ENCODE results near the gene BTC. TPM values are rescaled to one million over a fixed set of nuclear protein-coding genes. Genes with fewer than 3 reads are reported as not detected.

The BTC gene
- total RNA-seq, 4 donors from 2014 or later: 0.57 to 2.4 (median 1.4) TPM

DNA sequence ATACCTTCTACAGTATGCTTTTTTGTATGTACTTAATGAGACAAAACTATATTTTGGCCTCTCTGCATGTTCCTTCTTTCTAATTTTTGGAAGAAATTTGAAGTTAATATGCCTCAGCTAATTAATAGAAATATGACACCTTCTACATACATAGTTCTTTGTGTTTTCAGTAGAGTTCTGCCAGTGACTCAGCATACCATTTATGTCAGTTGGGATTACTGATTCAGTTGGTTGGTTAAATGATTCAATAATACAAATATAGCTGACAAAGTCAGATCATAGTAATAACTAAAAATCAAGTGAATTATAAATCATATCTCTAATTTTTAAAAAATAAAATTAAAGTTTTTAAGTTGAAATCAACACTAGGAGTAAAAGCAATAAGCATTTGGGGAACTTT, 16.8 kb downstream of the BTC start:
- TF ChIP-seq, protein P1, sequence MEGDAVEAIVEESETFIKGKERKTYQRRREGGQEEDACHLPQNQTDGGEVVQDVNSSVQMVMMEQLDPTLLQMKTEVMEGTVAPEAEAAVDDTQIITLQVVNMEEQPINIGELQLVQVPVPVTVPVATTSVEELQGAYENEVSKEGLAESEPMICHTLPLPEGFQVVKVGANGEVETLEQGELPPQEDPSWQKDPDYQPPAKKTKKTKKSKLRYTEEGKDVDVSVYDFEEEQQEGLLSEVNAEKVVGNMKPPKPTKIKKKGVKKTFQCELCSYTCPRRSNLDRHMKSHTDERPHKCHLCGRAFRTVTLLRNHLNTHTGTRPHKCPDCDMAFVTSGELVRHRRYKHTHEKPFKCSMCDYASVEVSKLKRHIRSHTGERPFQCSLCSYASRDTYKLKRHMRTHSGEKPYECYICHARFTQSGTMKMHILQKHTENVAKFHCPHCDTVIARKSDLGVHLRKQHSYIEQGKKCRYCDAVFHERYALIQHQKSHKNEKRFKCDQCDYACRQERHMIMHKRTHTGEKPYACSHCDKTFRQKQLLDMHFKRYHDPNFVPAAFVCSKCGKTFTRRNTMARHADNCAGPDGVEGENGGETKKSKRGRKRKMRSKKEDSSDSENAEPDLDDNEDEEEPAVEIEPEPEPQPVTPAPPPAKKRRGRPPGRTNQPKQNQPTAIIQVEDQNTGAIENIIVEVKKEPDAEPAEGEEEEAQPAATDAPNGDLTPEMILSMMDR (IDR thresholded peaks at IDR 0.05; ENCODE audit: low read depth): no peak

DNA sequence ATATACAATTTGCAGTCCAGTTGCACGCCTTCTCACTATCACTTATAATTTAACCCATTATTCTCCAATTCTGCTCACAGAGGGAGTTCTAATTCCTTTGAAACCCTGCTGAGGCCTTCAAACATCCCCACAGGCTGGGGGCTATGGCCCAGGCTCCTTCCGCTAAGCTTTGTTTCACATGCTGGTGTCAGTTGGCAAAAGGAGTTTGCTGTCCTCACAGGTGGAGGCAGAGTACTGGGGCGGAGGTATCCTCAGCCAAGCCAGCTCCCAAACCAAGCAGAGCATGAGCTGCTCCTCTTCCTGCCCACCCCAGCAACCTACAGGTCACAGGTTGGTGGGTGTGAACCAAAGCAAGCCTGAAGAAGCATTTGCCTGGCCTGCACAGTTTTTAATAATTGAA, 21.5 kb downstream of the BTC start:
- TF ChIP-seq, protein P1 (IDR thresholded peaks at IDR 0.05; ENCODE audit: low read depth): no peak

DNA sequence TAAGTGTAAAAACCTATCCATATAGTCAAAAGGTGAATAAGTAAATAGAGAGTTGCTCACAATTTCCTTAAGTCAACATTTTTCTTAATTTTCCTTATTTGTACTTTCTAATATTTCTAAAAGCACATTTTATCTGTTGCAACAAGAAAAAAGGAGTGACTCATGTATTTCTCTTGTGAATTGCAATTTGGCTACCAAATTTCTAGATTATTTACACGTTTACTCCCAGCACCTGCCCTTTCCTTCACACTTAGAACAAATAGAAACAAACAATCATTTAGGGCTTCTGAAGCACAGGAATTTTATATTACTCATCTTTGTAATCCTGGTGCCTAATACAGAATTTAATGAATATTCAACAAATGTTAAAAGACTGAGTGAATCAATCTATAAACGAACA, 22.2 kb downstream of the BTC start:
- TF ChIP-seq, protein P1 (IDR thresholded peaks at IDR 0.05; ENCODE audit: low read depth): no peak

DNA sequence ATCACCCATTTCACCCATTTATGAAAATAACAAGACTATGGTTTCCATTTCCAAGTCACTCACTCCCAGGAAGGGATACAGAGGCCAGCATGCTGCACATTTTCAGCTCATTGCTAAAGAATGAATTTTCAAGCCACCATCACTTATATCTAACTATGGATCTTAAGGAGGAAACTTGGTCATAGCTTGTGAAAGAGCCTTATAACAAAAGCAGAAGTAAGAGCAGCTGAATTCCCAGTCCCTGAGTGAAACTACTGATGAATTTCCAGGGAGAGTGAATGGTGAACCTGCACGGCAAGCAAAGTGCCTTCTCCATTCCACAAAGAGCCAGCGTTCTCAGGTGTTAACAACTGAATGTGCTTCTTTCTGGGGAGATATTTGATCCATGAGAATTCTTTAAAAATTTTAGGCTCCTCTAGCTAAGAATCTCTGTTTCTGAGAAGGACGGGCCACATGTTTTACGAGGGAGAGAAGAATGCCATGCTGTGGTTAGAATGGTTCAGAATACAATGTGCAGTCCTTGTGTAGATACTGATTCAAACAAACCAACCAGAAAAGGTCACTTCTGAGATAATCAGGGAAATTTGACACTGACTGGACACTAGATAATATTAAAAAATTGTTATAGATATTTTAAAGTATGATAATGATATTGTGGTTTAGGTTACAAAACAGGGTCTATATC, 24.0 kb downstream of the BTC start:
- TF ChIP-seq, protein P1 (IDR thresholded peaks at IDR 0.05; ENCODE audit: low read depth): no peak

DNA sequence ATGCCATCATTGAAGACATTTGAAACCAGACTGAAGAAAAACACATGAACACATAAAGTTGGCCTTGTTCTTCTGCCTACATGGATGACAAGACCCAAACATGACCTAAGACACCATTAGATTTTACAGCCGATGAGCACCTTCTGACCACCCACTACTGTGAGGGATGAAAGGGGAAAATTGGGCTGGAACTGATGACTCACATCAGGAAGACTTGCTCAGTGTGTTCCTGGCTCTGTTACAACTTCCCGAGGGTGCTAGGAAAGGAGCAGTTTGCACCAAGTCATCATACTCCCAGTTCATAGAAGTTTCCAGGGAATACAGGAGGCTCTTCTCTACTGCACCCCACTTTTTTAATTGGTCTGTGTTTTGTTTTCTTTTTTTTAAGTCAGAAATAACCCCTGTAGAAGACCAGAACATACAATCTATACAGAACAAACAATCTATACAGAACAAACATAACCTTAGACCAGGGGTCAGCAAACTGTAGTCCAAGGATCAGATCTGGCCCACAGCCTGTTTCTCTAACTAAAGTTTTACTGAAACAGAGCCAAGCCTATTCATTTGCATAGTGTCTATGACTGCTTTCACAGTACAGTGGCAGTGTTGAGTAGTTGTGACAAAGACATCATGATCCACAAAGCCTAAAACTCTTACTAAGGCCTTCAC, 25.3 kb downstream of the BTC start:
- TF ChIP-seq, protein P1 (IDR thresholded peaks at IDR 0.05; ENCODE audit: low read depth): no peak

DNA sequence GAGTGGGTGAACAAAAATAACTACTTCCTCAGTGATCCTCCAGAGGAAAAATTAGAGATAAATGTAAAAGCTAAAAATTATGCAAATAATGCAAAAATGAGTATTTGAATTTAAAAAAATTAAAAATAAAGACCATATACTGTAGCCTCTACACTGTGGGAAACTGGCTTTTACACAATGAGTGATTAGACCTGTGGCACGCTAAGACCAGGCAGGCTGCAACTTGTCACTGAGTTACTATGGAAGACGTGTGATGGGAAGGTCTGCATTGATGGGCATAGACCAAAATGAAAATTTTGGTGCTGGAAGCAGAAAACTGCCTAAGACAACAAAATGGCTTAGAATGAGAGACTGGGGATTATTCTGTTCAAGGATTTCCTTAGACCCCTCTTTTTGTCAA, 30.2 kb downstream of the BTC start:
- TF ChIP-seq, protein P1 (IDR thresholded peaks at IDR 0.05; ENCODE audit: low read depth): no peak

DNA sequence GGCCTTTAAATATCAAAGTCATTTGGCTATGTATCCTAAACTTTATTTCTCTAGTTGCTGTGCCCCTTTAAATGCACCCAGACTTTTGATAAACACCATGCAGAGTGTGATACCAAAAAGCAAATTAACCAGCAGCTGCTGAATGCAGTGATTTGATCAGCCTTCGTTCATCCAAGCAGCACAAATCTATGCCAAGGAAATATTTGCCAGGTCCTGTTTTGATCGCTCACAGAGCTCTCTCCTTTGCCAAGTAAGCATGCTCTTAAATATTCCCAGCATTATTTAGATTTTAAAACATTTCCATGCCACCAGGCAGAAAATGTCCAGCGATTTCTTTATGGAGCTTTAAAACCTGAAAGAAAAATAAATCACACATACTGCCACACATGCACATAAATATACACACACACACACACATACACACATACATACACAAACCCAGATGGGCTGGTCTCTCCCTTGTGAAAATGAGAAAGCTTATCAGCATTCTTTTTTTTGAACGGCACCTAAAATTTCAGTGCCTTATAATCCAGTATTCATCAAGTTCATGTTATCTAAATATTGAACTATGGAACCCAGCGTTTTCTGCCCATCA, 35.7 kb downstream of the BTC start:
- TF ChIP-seq, protein P1 (IDR thresholded peaks at IDR 0.05; ENCODE audit: low read depth): no peak

All from subcutaneous adipose tissue (tissue), 4 donors.